ENCODE measurements around the gene STT3B.

- TF ChIP-seq POLR2A (IDR thresholded peaks at IDR 0.05) (no peak), CTCF (IDR thresholded peaks at IDR 0.05) (no peak), EP300 (IDR thresholded peaks at IDR 0.05) (no peak)
Measured at GRCh38 chr3:31551646-31552045, 18.9 kb downstream of the STT3B start.
